HG02678 (cell line): ENCODE measurements around the gene SLC4A1AP.

Experiments used
- ATAC-seq: cut with Tn5 transposase; IDR thresholded peaks from one replicate; pipeline ENCODE4 v1.9.1; 2021; ENCODE audit warnings: mild to moderate bottlenecking, moderate library complexity; ENCODE audit not compliant: unreplicated experiment

The SLC4A1AP gene

GRCh38 chr2:27702302-27702701 lies 38.6 kb downstream of the SLC4A1AP start:
- ATAC-seq, result no peak

GRCh38 chr2:27703638-27704341 lies 40.1 kb downstream of the SLC4A1AP start:
- no peak for ATAC-seq

GRCh38 chr2:27704342-27704876 lies 40.7 kb downstream of the SLC4A1AP start:
- no peak for ATAC-seq

GRCh38 chr2:27705851-27706622 lies 42.3 kb downstream of the SLC4A1AP start:
- ATAC-seq, result no peak

- no peak for ATAC-seq
Observed at GRCh38 chr2:27707462-27708256, 44.0 kb downstream of the SLC4A1AP start.

- ATAC-seq, result no peak
Observed at GRCh38 chr2:27708257-27708654, 44.6 kb downstream of the SLC4A1AP start.

GRCh38 chr2:27708666-27709065 lies 45.0 kb downstream of the SLC4A1AP start:
- no peak for ATAC-seq

GRCh38 chr2:27709326-27709725 lies 45.6 kb downstream of the SLC4A1AP start:
- ATAC-seq, result no peak

- no peak for ATAC-seq
Observed at GRCh38 chr2:27709960-27710575, 46.4 kb downstream of the SLC4A1AP start.

GRCh38 chr2:27710640-27711430 lies 47.1 kb downstream of the SLC4A1AP start:
- ATAC-seq, result no peak

- ATAC-seq, result no peak
Observed at GRCh38 chr2:27711804-27712203, 48.1 kb downstream of the SLC4A1AP start.

- ATAC-seq, result no peak
Observed at GRCh38 chr2:27712522-27712921, 48.8 kb downstream of the SLC4A1AP start.

GRCh38 chr2:27713201-27713600 lies 49.5 kb downstream of the SLC4A1AP start:
- no peak for ATAC-seq

- no peak for ATAC-seq
Observed at GRCh38 chr2:27714053-27714452, 50.4 kb downstream of the SLC4A1AP start.

GRCh38 chr2:27714851-27715291 lies 51.2 kb downstream of the SLC4A1AP start:
- ATAC-seq, result no peak

- ATAC-seq, result no peak
Observed at GRCh38 chr2:27715318-27716210, 51.9 kb downstream of the SLC4A1AP start.

- no peak for ATAC-seq
Observed at GRCh38 chr2:27716301-27717069, 52.8 kb downstream of the SLC4A1AP start.

- ATAC-seq, result no peak
Observed at GRCh38 chr2:27717070-27717795, 53.5 kb downstream of the SLC4A1AP start.
